Fibroblast of pulmonary artery (primary cell): ENCODE results near the gene TSPAN7.

ENCODE experiments used
- DNase-seq: peaks from one replicate; pipeline ENCODE4 v3.0.0-alpha.2; 2010; ENCODE audit warnings: low read depth
- H3K4me3 ChIP-seq: replicated peaks from 2 replicates; pipeline ENCODE4 v1.5.1; 2011; ENCODE audit warnings: low read depth, mild to moderate bottlenecking, control low read depth, low read length, moderate library complexity
- TF ChIP-seq, protein P1 (sequence below): IDR thresholded peaks from 2 replicates; pipeline ENCODE4 v1.5.1; 2011; ENCODE audit warnings: mild to moderate bottlenecking, control low read depth, low read length, inconsistent platforms; ENCODE audit errors: missing control alignments

TSPAN7 gene

DNA sequence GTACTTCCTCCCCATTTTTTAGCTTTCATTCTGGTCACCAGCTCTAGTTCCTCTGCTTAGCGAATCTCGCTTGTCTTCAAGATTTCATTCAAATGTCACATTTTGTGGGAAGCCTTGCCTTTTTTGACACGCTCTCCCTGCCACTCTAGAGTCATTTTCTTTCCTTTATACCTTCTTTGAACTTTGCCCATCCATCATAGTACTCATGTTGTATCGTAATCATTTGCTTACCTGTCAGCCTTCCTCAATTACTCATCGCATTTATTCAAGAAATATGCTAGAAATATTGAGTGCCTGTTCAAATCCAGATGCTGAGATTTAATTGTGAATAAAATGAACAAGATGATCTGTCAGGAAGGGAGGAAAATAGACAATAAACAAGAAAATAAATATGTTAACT, 21.8 kb downstream of the TSPAN7 start:
- no peak overlapping the region for H3K4me3 ChIP-seq
- TF ChIP-seq, protein P1, sequence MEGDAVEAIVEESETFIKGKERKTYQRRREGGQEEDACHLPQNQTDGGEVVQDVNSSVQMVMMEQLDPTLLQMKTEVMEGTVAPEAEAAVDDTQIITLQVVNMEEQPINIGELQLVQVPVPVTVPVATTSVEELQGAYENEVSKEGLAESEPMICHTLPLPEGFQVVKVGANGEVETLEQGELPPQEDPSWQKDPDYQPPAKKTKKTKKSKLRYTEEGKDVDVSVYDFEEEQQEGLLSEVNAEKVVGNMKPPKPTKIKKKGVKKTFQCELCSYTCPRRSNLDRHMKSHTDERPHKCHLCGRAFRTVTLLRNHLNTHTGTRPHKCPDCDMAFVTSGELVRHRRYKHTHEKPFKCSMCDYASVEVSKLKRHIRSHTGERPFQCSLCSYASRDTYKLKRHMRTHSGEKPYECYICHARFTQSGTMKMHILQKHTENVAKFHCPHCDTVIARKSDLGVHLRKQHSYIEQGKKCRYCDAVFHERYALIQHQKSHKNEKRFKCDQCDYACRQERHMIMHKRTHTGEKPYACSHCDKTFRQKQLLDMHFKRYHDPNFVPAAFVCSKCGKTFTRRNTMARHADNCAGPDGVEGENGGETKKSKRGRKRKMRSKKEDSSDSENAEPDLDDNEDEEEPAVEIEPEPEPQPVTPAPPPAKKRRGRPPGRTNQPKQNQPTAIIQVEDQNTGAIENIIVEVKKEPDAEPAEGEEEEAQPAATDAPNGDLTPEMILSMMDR, result no peak

DNA sequence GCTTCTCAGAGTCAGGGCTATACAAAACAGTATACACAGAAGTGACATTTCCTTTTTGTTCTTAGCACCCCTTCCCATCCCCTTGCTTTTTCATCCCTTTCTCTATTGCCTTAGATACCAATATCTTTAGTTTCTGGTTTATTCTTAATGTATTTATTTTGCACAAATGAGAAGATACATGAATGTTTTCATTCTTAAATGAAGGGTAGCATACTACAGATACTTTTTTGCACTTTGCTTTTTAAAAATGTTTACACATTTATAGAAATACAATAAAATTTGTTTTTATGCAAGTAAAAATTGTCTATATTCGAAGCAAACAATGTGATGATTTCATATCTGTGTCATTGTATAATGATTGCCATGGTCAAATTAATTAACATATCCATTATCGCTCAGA, 33.1 kb downstream of the TSPAN7 start:
- no peak for DNase-seq
- TF ChIP-seq, protein P1, result no peak
- H3K4me3 ChIP-seq, result no peak overlapping the region

More for the DNA sequence above, 21.8 kb downstream of the TSPAN7 start:
- DNase-seq, result no peak

DNA sequence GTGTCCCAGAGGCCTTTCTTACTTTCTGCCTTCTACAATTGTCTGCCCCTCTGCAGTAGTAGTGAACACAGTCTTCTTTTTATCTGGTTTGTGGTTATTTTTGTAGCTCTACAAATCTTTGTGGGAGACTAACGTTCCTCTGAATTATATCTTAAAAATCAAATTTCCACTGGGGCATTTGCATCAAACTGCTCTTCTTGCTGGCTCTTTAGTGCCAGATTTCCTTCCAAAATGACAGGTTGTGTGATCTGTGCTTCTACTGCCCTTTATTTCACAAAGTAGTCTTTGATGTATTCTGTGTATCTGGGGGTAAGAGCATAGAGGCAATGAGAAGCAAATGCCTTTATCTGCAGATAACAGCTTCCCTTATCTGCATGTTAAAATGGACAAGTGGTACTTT, 34.5 kb downstream of the TSPAN7 start:
- TF ChIP-seq, protein P1, result no peak
- no peak for DNase-seq
- H3K4me3 ChIP-seq, result no peak overlapping the region

DNA sequence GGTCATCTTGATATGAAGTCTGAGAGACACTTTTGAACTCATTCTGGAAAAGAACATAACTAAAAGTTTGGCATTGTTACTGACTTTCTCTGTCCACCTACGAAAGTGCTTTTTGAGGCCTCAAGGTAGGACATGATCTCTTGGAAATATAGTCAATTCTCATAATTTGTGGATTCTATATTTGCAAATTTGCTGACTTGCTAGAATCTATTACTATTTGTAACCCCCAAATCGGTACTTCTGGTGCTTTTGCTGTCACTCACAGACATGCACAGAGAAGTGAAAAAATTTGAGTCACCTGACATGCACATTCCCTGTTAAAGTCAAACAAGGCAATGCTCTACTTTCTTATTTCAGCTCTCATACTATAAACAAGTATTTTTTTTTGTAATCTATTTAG, 35.6 kb downstream of the TSPAN7 start:
- DNase-seq, result no peak
- H3K4me3 ChIP-seq, result no peak overlapping the region
- TF ChIP-seq, protein P1, result no peak

DNA sequence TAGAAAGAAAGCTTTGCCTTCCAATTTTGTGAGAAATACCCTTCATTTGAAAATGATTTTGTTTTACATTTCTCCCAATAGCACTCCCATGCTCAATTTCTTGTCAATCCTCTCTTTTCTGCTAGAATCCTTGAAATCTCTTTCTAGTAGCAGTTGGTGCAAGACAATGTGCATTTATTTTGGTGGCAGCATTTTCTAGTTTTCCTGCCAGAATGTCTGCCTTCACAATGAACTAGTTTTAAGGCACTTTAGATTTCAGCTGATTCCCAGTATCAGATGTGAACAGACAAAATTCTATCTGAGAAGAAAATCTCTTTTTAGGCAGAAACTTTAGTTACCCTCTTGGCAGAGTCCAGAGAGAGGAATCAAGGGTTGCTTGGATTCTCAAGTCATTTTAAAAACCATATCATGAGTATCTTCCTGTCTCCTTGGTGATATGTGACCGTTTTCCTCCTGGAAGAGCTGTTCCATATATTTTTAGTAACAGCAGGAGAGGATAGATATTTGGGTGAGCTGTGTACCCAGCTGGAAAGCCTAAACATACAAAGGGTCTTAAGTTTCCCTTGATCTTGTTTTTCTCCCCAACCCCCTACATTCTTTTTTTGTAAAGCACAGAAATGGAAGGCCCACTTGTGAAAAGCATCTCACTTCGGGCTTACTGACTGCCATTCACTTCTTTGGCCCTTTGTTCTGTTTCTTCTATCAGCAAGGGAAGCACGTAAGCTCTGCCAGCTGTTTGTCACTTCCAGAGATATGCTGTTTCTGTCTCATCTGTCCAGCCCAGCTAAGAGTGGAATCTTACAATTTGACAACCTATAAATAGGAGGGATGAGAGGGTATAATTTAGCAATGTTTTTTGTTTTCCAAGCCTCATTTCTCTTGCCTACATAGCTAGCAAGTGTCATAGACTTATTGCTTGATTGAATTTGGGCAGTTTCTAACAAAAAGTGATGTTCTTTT, 38.7 kb downstream of the TSPAN7 start:
- TF ChIP-seq, protein P1, result no peak
- no peak overlapping the region for H3K4me3 ChIP-seq
- DNase-seq, result no peak

DNA sequence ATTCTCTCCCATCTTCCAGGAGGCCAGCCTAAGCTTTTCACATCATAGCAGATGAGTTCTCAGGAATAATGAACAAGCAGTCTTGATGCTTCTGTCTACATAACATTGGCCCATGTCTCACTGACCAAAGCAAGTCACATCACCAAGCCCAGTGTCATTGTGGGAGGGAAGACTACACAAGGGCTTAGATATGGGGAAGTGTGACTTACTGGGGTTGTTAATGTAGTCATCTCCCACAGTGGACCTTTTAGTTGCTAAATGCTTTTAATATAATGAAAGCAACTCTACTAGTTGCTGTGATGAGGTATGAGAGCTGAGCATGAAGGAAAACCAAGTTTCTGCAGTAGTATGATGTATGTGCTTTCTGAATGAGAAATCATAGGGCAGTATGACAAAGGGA, 40.5 kb downstream of the TSPAN7 start:
- H3K4me3 ChIP-seq, result no peak overlapping the region
- TF ChIP-seq, protein P1, result no peak
- no peak for DNase-seq
